ENCODE data around the gene VAT1L.

The VAT1L gene

GRCh38 chr16:77759821-77760220 is 28.5 kb upstream of the VAT1L start:
- Histone ChIP-seq H3K27me3 (ENCODE audit: control insufficient read depth, insufficient read depth, low read length) (no peaks in the 10 kb centered on the region), H3K9me3 (ENCODE audit: control insufficient read depth, insufficient read depth, low read length) (no peaks in the 10 kb centered on the region), H3K36me3 (ENCODE audit: control insufficient read depth, insufficient read depth, low read length) (no peaks in the 10 kb centered on the region), H3K4me3 (ENCODE audit: low read length) (no peak overlapping the region), H3K27ac (ENCODE audit: low read length) (no peak overlapping the region), H3K4me1 (ENCODE audit: control insufficient read depth, insufficient read depth, low read length) (no peaks in the 10 kb centered on the region)
- no peak for DNase-seq (ENCODE audit: low read depth, low spot score)
- WGBS (ENCODE audit: insufficient coverage, insufficient read length): no CpG with 5 or more reads among the region's 3 CpGs

DNA sequence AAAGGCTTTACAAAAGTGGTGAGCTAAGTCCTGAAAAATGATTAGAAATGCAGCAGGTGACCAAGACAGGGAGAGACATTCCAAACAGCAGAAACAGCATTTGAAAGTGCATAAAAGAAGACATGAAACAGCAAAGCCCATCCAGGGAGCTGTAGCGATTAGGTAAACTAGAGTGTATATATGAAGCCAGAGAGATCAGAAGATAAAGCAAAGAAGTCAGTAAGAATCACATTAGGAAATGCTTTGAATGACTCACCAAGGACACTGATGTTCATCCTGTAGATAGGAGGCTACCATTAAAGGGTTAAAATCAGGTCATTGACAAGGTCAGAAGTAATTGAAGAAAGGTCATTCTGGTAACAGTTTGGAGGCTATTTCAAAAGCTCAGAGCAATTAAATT is 27.6 kb upstream of the VAT1L start:
- Histone ChIP-seq H3K9me3 (ENCODE audit: control insufficient read depth, insufficient read depth, low read length) (no peaks in the 10 kb centered on the region), H3K27ac (ENCODE audit: low read length) (no peak overlapping the region), H3K27me3 (ENCODE audit: control insufficient read depth, insufficient read depth, low read length) (no peaks in the 10 kb centered on the region), H3K4me1 (ENCODE audit: control insufficient read depth, insufficient read depth, low read length) (no peaks in the 10 kb centered on the region), H3K4me3 (ENCODE audit: low read length) (no peak overlapping the region), H3K36me3 (ENCODE audit: control insufficient read depth, insufficient read depth, low read length) (no peaks in the 10 kb centered on the region)
- no peak for DNase-seq (ENCODE audit: low read depth, low spot score)
- no CpG with 5 or more reads among the region's 1 CpG for WGBS (ENCODE audit: insufficient coverage, insufficient read length)

DNA sequence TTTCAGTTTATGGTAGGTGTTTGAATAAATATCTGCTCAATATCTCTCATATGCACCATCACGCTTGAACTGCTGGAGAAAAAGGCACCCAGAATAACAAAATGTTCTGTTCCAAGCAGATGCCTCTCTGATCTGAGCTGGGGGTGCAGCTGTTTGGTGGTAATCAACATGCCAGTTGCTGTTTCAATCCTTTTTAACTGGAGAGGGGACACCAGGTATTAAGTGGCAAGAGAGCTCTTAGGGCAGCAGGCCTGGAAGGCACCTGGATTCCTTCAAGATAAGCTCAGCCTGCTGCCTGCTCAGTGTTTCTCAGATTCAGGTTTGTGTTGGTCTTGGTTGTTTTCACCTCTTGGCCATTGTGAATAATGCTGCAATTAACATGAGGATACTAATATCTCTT is 27.2 kb upstream of the VAT1L start:
- no CpG with 5 or more reads among the region's 1 CpG for WGBS (ENCODE audit: insufficient coverage, insufficient read length)

DNA sequence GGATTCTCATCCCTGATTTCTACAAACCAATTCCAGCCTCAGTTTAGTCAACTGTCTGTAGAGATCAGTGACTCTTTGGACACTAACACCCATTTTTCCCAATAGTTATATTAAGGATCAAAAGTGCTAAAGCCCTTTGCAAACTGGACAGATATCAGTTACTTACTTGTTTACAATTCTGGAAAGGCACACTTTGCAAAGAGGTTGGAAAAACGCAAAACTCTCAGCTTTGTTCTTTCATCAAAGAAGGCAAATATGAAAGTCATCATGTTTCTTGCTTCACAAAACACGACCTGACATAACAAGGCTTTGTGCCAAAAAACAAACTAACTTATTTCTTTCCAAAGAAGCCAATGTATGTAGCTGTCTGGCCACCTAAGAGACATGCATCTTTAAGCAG is 26.1 kb upstream of the VAT1L start:
- H3K36me3 ChIP-seq (ENCODE audit: control insufficient read depth, insufficient read depth, low read length): no peaks in the 10 kb centered on the region
- no peak overlapping the region for H3K4me3 ChIP-seq (ENCODE audit: low read length)
- no peaks in the 10 kb centered on the region for H3K27me3 ChIP-seq (ENCODE audit: control insufficient read depth, insufficient read depth, low read length)
- no CpG with 5 or more reads among the region's 2 CpGs for WGBS (ENCODE audit: insufficient coverage, insufficient read length)
- H3K9me3 ChIP-seq (ENCODE audit: control insufficient read depth, insufficient read depth, low read length): no peaks in the 10 kb centered on the region
- H3K27ac ChIP-seq (ENCODE audit: low read length): no peak overlapping the region
- no peaks in the 10 kb centered on the region for H3K4me1 ChIP-seq (ENCODE audit: control insufficient read depth, insufficient read depth, low read length)
- DNase-seq (ENCODE audit: low read depth, low spot score): no peak

More for the DNA sequence above, 27.2 kb upstream of the VAT1L start:
- DNase-seq (ENCODE audit: low read depth, low spot score): no peak
- Histone ChIP-seq H3K36me3 (ENCODE audit: control insufficient read depth, insufficient read depth, low read length) (no peaks in the 10 kb centered on the region), H3K4me3 (ENCODE audit: low read length) (no peak overlapping the region), H3K27ac (ENCODE audit: low read length) (no peak overlapping the region), H3K27me3 (ENCODE audit: control insufficient read depth, insufficient read depth, low read length) (no peaks in the 10 kb centered on the region), H3K9me3 (ENCODE audit: control insufficient read depth, insufficient read depth, low read length) (no peaks in the 10 kb centered on the region), H3K4me1 (ENCODE audit: control insufficient read depth, insufficient read depth, low read length) (no peaks in the 10 kb centered on the region)

GRCh38 chr16:77763994-77764393 is 24.4 kb upstream of the VAT1L start:
- Histone ChIP-seq H3K27ac (ENCODE audit: low read length) (no peak overlapping the region), H3K4me1 (ENCODE audit: control insufficient read depth, insufficient read depth, low read length) (no peaks in the 10 kb centered on the region), H3K4me3 (ENCODE audit: low read length) (no peak overlapping the region), H3K9me3 (ENCODE audit: control insufficient read depth, insufficient read depth, low read length) (no peaks in the 10 kb centered on the region), H3K27me3 (ENCODE audit: control insufficient read depth, insufficient read depth, low read length) (no peaks in the 10 kb centered on the region), H3K36me3 (ENCODE audit: control insufficient read depth, insufficient read depth, low read length) (no peaks in the 10 kb centered on the region)
- WGBS (ENCODE audit: insufficient coverage, insufficient read length): no CpG with 5 or more reads among the region's 1 CpG
- DNase-seq (ENCODE audit: low read depth, low spot score): no peak

DNA sequence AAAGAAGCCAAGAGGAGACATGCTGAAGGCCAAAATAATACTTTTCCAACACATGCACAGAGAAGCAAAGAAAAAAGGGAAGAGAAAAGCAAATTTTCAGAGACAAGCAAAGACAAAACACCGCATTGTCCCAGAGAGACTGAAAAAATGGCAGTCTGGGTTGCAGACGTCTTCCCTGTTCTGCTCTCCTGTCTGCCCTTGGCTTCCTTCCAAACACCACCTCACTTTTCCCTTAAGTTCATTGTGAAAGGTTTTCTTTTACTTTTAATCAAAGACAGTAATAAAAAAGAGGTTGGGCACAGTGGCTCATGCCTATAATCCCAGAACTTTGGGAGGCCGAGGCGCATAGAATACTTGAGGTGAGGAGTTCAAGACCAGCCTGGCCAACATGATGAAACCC is 21.2 kb upstream of the VAT1L start:
- Histone ChIP-seq H3K4me1 (ENCODE audit: control insufficient read depth, insufficient read depth, low read length) (no peaks in the 10 kb centered on the region), H3K36me3 (ENCODE audit: control insufficient read depth, insufficient read depth, low read length) (no peaks in the 10 kb centered on the region), H3K9me3 (ENCODE audit: control insufficient read depth, insufficient read depth, low read length) (no peaks in the 10 kb centered on the region), H3K27ac (ENCODE audit: low read length) (no peak overlapping the region), H3K27me3 (ENCODE audit: control insufficient read depth, insufficient read depth, low read length) (no peaks in the 10 kb centered on the region), H3K4me3 (ENCODE audit: low read length) (no peak overlapping the region)
- WGBS (ENCODE audit: insufficient coverage, insufficient read length): no CpG with 5 or more reads among the region's 4 CpGs
- no peak for DNase-seq (ENCODE audit: low read depth, low spot score)

- H3K4me1 ChIP-seq (ENCODE audit: control insufficient read depth, insufficient read depth, low read length): no peaks in the 10 kb centered on the region
- H3K36me3 ChIP-seq (ENCODE audit: control insufficient read depth, insufficient read depth, low read length): no peaks in the 10 kb centered on the region
- no peak for DNase-seq (ENCODE audit: low read depth, low spot score)
- no peak overlapping the region for H3K27ac ChIP-seq (ENCODE audit: low read length)
- no peaks in the 10 kb centered on the region for H3K27me3 ChIP-seq (ENCODE audit: control insufficient read depth, insufficient read depth, low read length)
- no peaks in the 10 kb centered on the region for H3K9me3 ChIP-seq (ENCODE audit: control insufficient read depth, insufficient read depth, low read length)
- no peak overlapping the region for H3K4me3 ChIP-seq (ENCODE audit: low read length)
- WGBS (ENCODE audit: insufficient coverage, insufficient read length): no CpG with 5 or more reads among the region's 3 CpGs
These were observed 20.5 kb upstream of the VAT1L start for GRCh38 chr16:77767826-77768225.

DNA sequence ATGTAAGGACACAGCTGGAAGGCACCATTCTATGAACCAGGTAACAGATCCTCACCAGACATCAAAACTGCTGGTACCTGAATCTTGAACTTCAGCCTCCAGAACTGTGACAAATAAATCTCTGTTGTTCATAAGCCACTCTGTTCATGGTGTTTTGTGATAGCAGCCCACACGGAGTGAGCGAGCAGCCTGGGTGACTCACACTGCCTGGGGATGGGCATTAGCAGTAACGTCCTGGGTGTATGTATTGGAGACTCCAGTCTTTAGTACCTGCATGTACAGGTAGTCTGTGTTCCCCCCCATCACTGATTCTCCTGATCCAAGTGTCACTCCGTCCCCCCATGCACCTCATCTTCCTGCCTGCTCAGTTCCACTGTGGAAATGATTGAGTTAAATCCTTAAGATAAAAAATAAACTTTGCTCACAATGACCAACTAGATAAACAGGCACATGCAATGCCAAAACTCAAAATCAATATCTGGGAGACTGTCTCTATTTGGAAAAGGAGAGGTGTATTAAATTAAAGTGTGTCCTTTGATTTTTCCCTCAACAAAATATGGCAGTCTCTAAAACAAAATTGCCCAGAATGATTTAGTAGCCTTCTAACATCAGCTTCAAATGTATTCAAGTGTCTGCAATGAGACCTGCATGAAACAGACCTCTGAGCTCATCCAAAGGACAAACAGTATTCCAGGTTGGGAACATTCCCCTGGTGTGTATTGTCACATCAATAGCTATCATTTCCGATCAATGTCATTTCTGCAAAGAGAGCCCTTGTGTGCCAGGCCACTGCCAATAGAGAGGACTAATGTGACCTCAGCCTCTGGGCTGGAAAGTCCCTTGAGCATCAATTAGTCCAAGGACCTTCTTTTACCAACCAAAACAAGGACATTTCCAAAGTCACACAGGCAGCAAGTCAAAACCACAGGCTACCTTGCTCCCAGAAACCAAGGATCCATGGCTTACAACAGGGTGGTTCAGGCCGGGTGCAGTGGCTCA is 12.2 kb upstream of the VAT1L start:
- H3K27me3 ChIP-seq (ENCODE audit: control insufficient read depth, insufficient read depth, low read length): no peaks in the 10 kb centered on the region
- no peaks in the 10 kb centered on the region for H3K9me3 ChIP-seq (ENCODE audit: control insufficient read depth, insufficient read depth, low read length)
- H3K27ac ChIP-seq (ENCODE audit: low read length): no peak overlapping the region
- H3K4me1 ChIP-seq (ENCODE audit: control insufficient read depth, insufficient read depth, low read length): no peaks in the 10 kb centered on the region
- no peak overlapping the region for H3K4me3 ChIP-seq (ENCODE audit: low read length)
- no peak for DNase-seq (ENCODE audit: low read depth, low spot score)
- WGBS (ENCODE audit: insufficient coverage, insufficient read length): no CpG with 5 or more reads among the region's 6 CpGs
- no peaks in the 10 kb centered on the region for H3K36me3 ChIP-seq (ENCODE audit: control insufficient read depth, insufficient read depth, low read length)

- Histone ChIP-seq H3K27me3 (ENCODE audit: control insufficient read depth, insufficient read depth, low read length) (no peaks in the 10 kb centered on the region), H3K4me1 (ENCODE audit: control insufficient read depth, insufficient read depth, low read length) (no peaks in the 10 kb centered on the region), H3K4me3 (ENCODE audit: low read length) (no peak overlapping the region), H3K36me3 (ENCODE audit: control insufficient read depth, insufficient read depth, low read length) (no peaks in the 10 kb centered on the region), H3K9me3 (ENCODE audit: control insufficient read depth, insufficient read depth, low read length) (no peaks in the 10 kb centered on the region), H3K27ac (ENCODE audit: low read length) (no peak overlapping the region)
- WGBS (ENCODE audit: insufficient coverage, insufficient read length): no CpG with 5 or more reads among the region's 4 CpGs
- DNase-seq (ENCODE audit: low read depth, low spot score): no peak
These were observed 10.6 kb upstream of the VAT1L start for GRCh38 chr16:77777745-77778144.

- H3K27ac ChIP-seq (ENCODE audit: low read length): no peak overlapping the region
- no peaks in the 10 kb centered on the region for H3K9me3 ChIP-seq (ENCODE audit: control insufficient read depth, insufficient read depth, low read length)
- H3K36me3 ChIP-seq (ENCODE audit: control insufficient read depth, insufficient read depth, low read length): no peaks in the 10 kb centered on the region
- H3K4me3 ChIP-seq (ENCODE audit: low read length): no peak overlapping the region
- H3K27me3 ChIP-seq (ENCODE audit: control insufficient read depth, insufficient read depth, low read length): no peaks in the 10 kb centered on the region
- no peak for DNase-seq (ENCODE audit: low read depth, low spot score)
- no CpG with 5 or more reads among the region's 9 CpGs for WGBS (ENCODE audit: insufficient coverage, insufficient read length)
- H3K4me1 ChIP-seq (ENCODE audit: control insufficient read depth, insufficient read depth, low read length): no peaks in the 10 kb centered on the region
These were observed 8.0 kb upstream of the VAT1L start for GRCh38 chr16:77780378-77780837.

DNA sequence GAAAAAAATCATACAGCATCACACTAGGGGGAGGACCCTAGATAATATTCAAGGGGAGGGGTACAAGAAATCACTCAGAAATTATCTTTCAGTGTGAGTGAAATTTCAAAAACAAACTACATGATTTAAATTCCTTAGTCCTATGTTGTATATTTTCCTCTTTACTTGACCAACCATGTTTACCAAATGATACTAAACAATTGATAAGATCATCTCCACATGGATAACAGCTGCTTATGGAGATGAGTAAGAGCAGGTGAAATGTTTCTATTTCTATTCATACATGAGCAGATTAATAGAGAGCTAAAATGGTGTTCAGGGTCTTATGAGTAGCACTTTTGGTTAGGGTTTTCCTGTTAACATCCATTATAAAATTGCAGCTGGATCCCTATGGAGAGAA is 7.3 kb upstream of the VAT1L start:
- DNase-seq (ENCODE audit: low read depth, low spot score): no peak
- Histone ChIP-seq H3K36me3 (ENCODE audit: control insufficient read depth, insufficient read depth, low read length) (no peaks in the 10 kb centered on the region), H3K4me1 (ENCODE audit: control insufficient read depth, insufficient read depth, low read length) (no peaks in the 10 kb centered on the region), H3K27me3 (ENCODE audit: control insufficient read depth, insufficient read depth, low read length) (no peaks in the 10 kb centered on the region), H3K9me3 (ENCODE audit: control insufficient read depth, insufficient read depth, low read length) (no peaks in the 10 kb centered on the region), H3K4me3 (ENCODE audit: low read length) (no peak overlapping the region), H3K27ac (ENCODE audit: low read length) (no peak overlapping the region)
